HCT116 (cell line): ENCODE results near the gene ZSCAN5A. TPM values are rescaled to one million over a fixed set of nuclear protein-coding genes. Genes with fewer than 3 reads are reported as not detected.
"Not testable (repeated sequence)": the region's sequence is repeated elsewhere in the genome, so short reads cannot be mapped to it uniquely, and the experiment has no call there.

Source experiments
- ATAC-seq: fragments of 200-7000 bp; cut with Tn5 transposase; 2 replicates; pipeline ENCODE4 v1.9.1; 2020; ENCODE audit warnings: mild to moderate bottlenecking, moderate library complexity
- BruUV-seq: library from RNA; stranded (reverse); fragments of 400-500 nt; replicated peaks from 2 replicates; lab custom pipeline; 2021; lab: Mats Ljungman, UMichigan
- CTCF ChIA-PET: fragments of 300-600 bp; sonication (Branson Sonifier 250); formaldehyde crosslinking; loops from one replicate; lab custom pipeline; 2021; ENCODE audit warnings: antibody characterized with exemption; lab: Charles Lee
- POLR2A ChIA-PET: fragments of 300-600, 350-600 bp; sonication (Branson Sonifier 250); formaldehyde crosslinking; loops from one replicate; lab custom pipeline; 2021; ENCODE audit warnings: antibody characterized with exemption; lab: Charles Lee
- RAD21 ChIA-PET, 2 experiments: fragments of 300-600 bp; sonication (Branson Sonifier 250); formaldehyde crosslinking; loops; one replicate each; lab custom pipeline; 2023; ENCODE audit warnings: low total read pairs in 2 of 2; ENCODE audit not compliant: uncharacterized antibody in 2 of 2, unreplicated experiment in 2 of 2, low non-redundant PET in 1 of 2; lab: Charles Lee
- DNase-seq: peaks from one replicate; pipeline ENCODE4 v3.0.0-alpha.2; 2010; ENCODE audit warnings: low read depth, low spot score
- H2AFZ ChIP-seq: fragments of 200-600 bp; shearing (Covaris generic), sonication (generic); 2 replicates; pipeline ENCODE4 v1.6.1; 2017; ENCODE audit warnings: low read depth, mixed run types, mixed read lengths, antibody characterized with exemption, low read length; ENCODE audit not compliant: poor library complexity, severe bottlenecking
- H3K27ac ChIP-seq: 2 replicates; pipeline ENCODE4 v1.5.1; 2012; ENCODE audit warnings: low read depth, low read length
- H3K27me3 ChIP-seq: fragments of 200-600 bp; sonication (generic); 2 replicates; pipeline ENCODE4 v1.6.1; 2016; ENCODE audit warnings: mixed run types, low read length, mixed read lengths; ENCODE audit not compliant: insufficient read depth
- H3K36me3 ChIP-seq, 2 experiments: fragments of 200-500 bp in 1 of 2; fragments of 200-600 bp in 1 of 2; sonication (Bioruptor generic) in 1 of 2; sonication (generic) in 1 of 2; 2 replicates each; pipeline versions ENCODE4 v1.5.1 to v1.6.1; 2014 to 2016; ENCODE audit warnings: low read length in 2 of 2, inconsistent platforms in 1 of 2, mixed read lengths in 1 of 2, mixed run types in 1 of 2; ENCODE audit not compliant: insufficient read depth in 2 of 2, control insufficient read depth in 1 of 2
- H3K4me1 ChIP-seq, 2 experiments: fragments of 200-600 bp in 1 of 2; sonication (generic) in 1 of 2; 2 replicates each; pipeline versions ENCODE4 v1.5.1 to v1.6.1; 2012 to 2017; ENCODE audit warnings: low read length in 2 of 2, inconsistent platforms in 1 of 2, mild to moderate bottlenecking in 1 of 2, mixed read lengths in 1 of 2, mixed run types in 1 of 2, moderate library complexity in 1 of 2; ENCODE audit not compliant: insufficient read depth in 2 of 2, control insufficient read depth in 1 of 2
- H3K4me2 ChIP-seq: fragments of 200-600 bp; sonication (generic); 2 replicates; pipeline ENCODE4 v1.6.1; 2017; ENCODE audit warnings: mixed run types, low read length, mixed read lengths
- H3K4me3 ChIP-seq, 2 experiments: fragments of 200-600 bp in 1 of 2; sonication (generic) in 1 of 2; replicated peaks in 1 of 2; 2 replicates each; pipeline ENCODE4 v1.5.1; 2011 to 2016; ENCODE audit warnings: low read length in 2 of 2, control low read depth in 1 of 2, low read depth in 1 of 2, mild to moderate bottlenecking in 1 of 2, mixed read lengths in 1 of 2, mixed run types in 1 of 2
- H3K79me2 ChIP-seq: fragments of 200-600 bp; sonication (generic); 2 replicates; pipeline ENCODE4 v1.6.1; 2017; ENCODE audit warnings: mild to moderate bottlenecking, mixed run types, low read length, moderate library complexity, mixed read lengths; ENCODE audit not compliant: insufficient read depth
- H3K9ac ChIP-seq: fragments of 200-600 bp; sonication (generic); 2 replicates; pipeline ENCODE4 v1.6.1; 2016; ENCODE audit warnings: low read length, mixed read lengths
- H3K9me2 ChIP-seq: fragments of 200-600 bp; sonication (generic), shearing (Covaris generic); 2 replicates; pipeline ENCODE4 v1.6.1; 2017; ENCODE audit warnings: mixed run types, mild to moderate bottlenecking, moderate library complexity; ENCODE audit not compliant: insufficient read depth
- H3K9me3 ChIP-seq, 2 experiments: fragments of 200-500 bp in 1 of 2; fragments of 200-600 bp in 1 of 2; sonication (Bioruptor generic) in 1 of 2; sonication (generic) in 1 of 2; 2 replicates each; pipeline ENCODE4 v1.6.1; 2014 to 2017; ENCODE audit warnings: low read length in 2 of 2, mixed read lengths in 2 of 2, inconsistent platforms in 1 of 2, low read depth in 1 of 2, mild to moderate bottlenecking in 1 of 2, mixed run types in 1 of 2, moderate library complexity in 1 of 2; ENCODE audit not compliant: control insufficient read depth in 1 of 2, insufficient read depth in 1 of 2
- H4K20me1 ChIP-seq: fragments of 200-600 bp; sonication (generic), shearing (Covaris generic); 2 replicates; pipeline ENCODE4 v1.6.1; 2017; ENCODE audit warnings: mixed run types, mild to moderate bottlenecking, moderate library complexity; ENCODE audit not compliant: insufficient read depth
- EZH2 ChIP-seq: fragments of 200-600 bp; sonication (generic); IDR thresholded peaks from 2 replicates; pipeline ENCODE4 v1.6.1; 2017; ENCODE audit warnings: antibody characterized with exemption, mixed run types
- RAD21 ChIP-seq: IDR thresholded peaks from 2 replicates; pipeline ENCODE4 v1.6.1; 2012; ENCODE audit warnings: low read depth, mild to moderate bottlenecking
- intact Hi-C: fragments of 100-400 bp; cut with micrococcal nuclease; formaldehyde crosslinking; loops from 2 replicates; pipeline ENCODE4 v1.10.0; 2022
- total RNA-seq: library from RNA; stranded (reverse); gene quantifications from one replicate; pipeline ENCODE4 v1.2.1, GENCODE V29; 2021; ENCODE audit not compliant: unreplicated experiment
- TF ChIP-seq, protein P1 (sequence below), 3 experiments: fragments of 200-600 bp in 1 of 3; sonication (generic) in 1 of 3; IDR thresholded peaks in 2 of 3; conservative IDR thresholded peaks in 1 of 3; 2 replicates each; pipeline ENCODE4 v1.5.1; 2012 to 2017; ENCODE audit warnings: low read depth in 2 of 3, low read length in 2 of 3, antibody characterized with exemption in 1 of 3, borderline replicate concordance in 1 of 3, control low read depth in 1 of 3, mild to moderate bottlenecking in 1 of 3, mixed read lengths in 1 of 3, mixed run types in 1 of 3, moderate library complexity in 1 of 3; ENCODE audit not compliant: insufficient read depth in 1 of 3

Gene ZSCAN5A
- total RNA-seq, 1 experiment from 2014 or later: 9.2 TPM

GRCh38 chr19:56337077-56337476 lies 22.4 kb upstream of the ZSCAN5A start:
- CTCF ChIA-PET: interaction anchor here (0.9 kb wide), 1 partner anchor 13 kb away, joined by 3 read pairs; no protein-coding TSS in a partner anchor
- intact Hi-C loops: not testable (repeated sequence)

GRCh38 chr19:56335371-56335770 lies 20.7 kb upstream of the ZSCAN5A start:
- CTCF ChIA-PET: interaction anchor here (0.7 to 3.8 kb wide), 3 partner anchors 13 to 254 kb away, joined by 3 to 229 read pairs (median 34); no protein-coding TSS in a partner anchor

More at GRCh38 chr19:56337077-56337476, 22.4 kb upstream of the ZSCAN5A start:
- H3K79me2 ChIP-seq, H3K4me3 ChIP-seq, H3K9me3 ChIP-seq, H3K4me1 ChIP-seq, H2AFZ ChIP-seq, H4K20me1 ChIP-seq, POLR2A ChIA-PET, BruUV-seq, DNase-seq, H3K27me3 ChIP-seq, H3K36me3 ChIP-seq, ATAC-seq, H3K27ac ChIP-seq, H3K9ac ChIP-seq, RAD21 ChIA-PET, H3K9me2 ChIP-seq, H3K4me2 ChIP-seq: not testable (repeated sequence)

DNA sequence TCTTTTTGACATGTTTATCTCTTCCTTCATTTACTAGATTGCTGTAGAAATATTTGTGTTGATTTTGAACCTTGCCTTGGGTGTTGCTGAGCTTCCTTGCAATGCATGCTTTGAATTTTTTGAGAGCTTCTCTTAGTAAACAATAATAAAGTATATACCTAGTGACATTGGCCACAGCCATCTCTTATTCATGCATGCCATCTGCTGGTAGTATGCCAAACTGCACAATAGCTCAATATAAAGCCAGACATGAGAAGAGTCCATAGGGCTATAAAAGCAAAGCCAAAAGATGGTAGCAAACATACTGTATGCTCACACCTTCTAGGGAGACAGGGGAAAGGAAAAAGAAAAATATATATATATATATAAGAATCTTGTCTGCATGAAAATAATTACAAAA lies 18.9 kb upstream of the ZSCAN5A start:
- Histone ChIP-seq H2AFZ (no peak overlapping the region), H3K9me3 (no peaks in the 10 kb centered on the region), H3K27me3 (peaks cover 3% of the 10 kb centered on the region; the same call in 1 of the 2 replicates), H3K36me3 (no peaks in the 10 kb centered on the region), H3K27ac (no peak overlapping the region), H3K79me2 (no peaks in the 10 kb centered on the region), H3K9ac (no peak overlapping the region), H3K9me2 (no peaks in the 10 kb centered on the region), H3K4me1 (no peaks in the 10 kb centered on the region)
- ChIA-PET POLR2A (interaction anchor here (1.7 kb wide), 1 partner anchor 80 kb away, joined by 6 read pairs; no protein-coding TSS in a partner anchor), RAD21 (interaction anchor here (0.7 to 1.7 kb wide), 9 partner anchors 80 to 700 kb away, joined by 3 to 25 read pairs (median 4); no protein-coding TSS in a partner anchor)
- no TSS peak for BruUV-seq
- DNase-seq (peak; percentile 48), ATAC-seq (peak; percentile 84)
- TF ChIP-seq EZH2: no peak
- TF ChIP-seq, protein P1, sequence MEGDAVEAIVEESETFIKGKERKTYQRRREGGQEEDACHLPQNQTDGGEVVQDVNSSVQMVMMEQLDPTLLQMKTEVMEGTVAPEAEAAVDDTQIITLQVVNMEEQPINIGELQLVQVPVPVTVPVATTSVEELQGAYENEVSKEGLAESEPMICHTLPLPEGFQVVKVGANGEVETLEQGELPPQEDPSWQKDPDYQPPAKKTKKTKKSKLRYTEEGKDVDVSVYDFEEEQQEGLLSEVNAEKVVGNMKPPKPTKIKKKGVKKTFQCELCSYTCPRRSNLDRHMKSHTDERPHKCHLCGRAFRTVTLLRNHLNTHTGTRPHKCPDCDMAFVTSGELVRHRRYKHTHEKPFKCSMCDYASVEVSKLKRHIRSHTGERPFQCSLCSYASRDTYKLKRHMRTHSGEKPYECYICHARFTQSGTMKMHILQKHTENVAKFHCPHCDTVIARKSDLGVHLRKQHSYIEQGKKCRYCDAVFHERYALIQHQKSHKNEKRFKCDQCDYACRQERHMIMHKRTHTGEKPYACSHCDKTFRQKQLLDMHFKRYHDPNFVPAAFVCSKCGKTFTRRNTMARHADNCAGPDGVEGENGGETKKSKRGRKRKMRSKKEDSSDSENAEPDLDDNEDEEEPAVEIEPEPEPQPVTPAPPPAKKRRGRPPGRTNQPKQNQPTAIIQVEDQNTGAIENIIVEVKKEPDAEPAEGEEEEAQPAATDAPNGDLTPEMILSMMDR (IDR thresholded peaks at IDR 0.05 in 2 of 3, conservative IDR thresholded peaks at IDR 0.05 in 1 of 3; ENCODE audit: borderline replicate concordance in 1 of 3, insufficient read depth in 1 of 3, low read depth in 2 of 3, low read length in 2 of 3): peak; percentile 68 to 71 (median 69); a peak in 5 of 6 replicates
- peak; percentile 81 for TF ChIP-seq RAD21
- TF ChIP-seq, all 23 proteins: peak for 2
- no peak overlapping the region for H3K4me2 ChIP-seq
- CTCF ChIA-PET: interaction anchor here (0.5 to 3.8 kb wide), 33 partner anchors 12 to 701 kb away, joined by 3 to 229 read pairs (median 7); partner anchors contain the start of genes U2AF2 and ZSCAN5A
- intact Hi-C loops: loop anchor here (1.0 to 5.0 kb wide), 4 partner anchors 80 to 701 kb away; no protein-coding TSS in a partner anchor
- no peak overlapping the region for H3K4me3 ChIP-seq
- H4K20me1 ChIP-seq: no peaks in the 10 kb centered on the region

More at GRCh38 chr19:56335371-56335770, 20.7 kb upstream of the ZSCAN5A start:
- DNase-seq, H3K9ac ChIP-seq, H3K27me3 ChIP-seq, H3K27ac ChIP-seq, H3K9me3 ChIP-seq, POLR2A ChIA-PET, RAD21 ChIA-PET, H3K9me2 ChIP-seq, H3K79me2 ChIP-seq, H4K20me1 ChIP-seq, H3K36me3 ChIP-seq, ATAC-seq, H3K4me2 ChIP-seq, H3K4me1 ChIP-seq, intact Hi-C loops, H3K4me3 ChIP-seq, BruUV-seq, H2AFZ ChIP-seq: not testable (repeated sequence)
